Measurements from ENCODE around the gene JMY. TPM values are rescaled to one million over a fixed set of nuclear protein-coding genes. Genes with fewer than 3 reads are reported as not detected.

JMY gene
- total RNA-seq, 1 experiment from 2014 or later = 12.5 TPM

DNA sequence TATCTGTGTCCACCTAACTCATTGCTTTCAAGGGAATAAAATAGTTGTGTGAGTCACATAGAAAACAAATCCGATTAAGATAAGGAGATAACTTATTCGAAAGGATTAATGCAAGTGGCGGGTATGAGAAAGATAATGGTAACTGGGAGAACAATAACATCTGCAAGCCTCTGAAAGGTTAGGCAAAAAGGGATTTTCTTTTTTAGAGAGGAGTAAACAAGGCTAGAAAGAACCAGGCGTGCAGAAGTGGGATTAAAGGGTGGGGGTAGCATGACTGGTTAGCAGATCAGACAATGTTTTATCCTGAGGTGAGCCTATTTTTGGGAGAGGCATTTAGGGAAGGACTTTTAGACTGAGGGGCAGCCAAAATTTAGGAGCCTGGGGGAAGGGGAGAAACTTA, 34.7 kb upstream of the JMY start:
- H3K27ac Mint-ChIP-seq (ENCODE audit: unreplicated experiment) = no peak overlapping the region

DNA sequence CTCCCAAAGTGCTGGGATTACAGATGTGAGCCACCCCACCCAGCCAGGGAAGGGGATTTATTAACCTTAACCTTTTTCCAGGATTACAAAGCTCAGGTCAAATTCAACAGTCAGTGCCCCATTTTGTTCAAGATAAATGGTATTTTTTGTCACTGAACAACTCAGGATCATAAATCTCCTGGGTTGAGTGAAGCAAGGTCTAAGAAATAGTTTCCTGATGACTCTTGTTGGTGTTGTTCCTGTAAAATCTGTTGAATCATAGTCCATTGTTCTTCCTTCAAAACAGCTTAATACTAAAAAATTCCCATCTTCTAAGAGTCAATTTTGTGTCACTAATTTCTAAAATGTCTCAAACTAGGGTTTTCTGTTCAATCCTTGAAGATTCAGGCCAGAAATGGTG, 33.9 kb upstream of the JMY start:
- CTCF ChIA-PET = interaction anchor here (1.1 kb wide), 1 partner anchor 14 kb away, joined by 3 read pairs; no protein-coding TSS in a partner anchor
- Mint-ChIP-seq H3K4me3 (ENCODE audit: low read depth, unreplicated experiment) (no peak overlapping the region), H3K27ac (ENCODE audit: unreplicated experiment) (no peak overlapping the region), H3K9me3 (ENCODE audit: low read depth, unreplicated experiment) (no peaks in the 10 kb centered on the region), H3K27me3 (ENCODE audit: unreplicated experiment) (no peaks in the 10 kb centered on the region), H3K36me3 (ENCODE audit: insufficient read depth, unreplicated experiment) (no peaks in the 10 kb centered on the region), H3K4me1 (ENCODE audit: low read depth, unreplicated experiment) (no peaks in the 10 kb centered on the region)
- intact Hi-C loops (cut with micrococcal nuclease; ENCODE audit: unreplicated experiment) = loop anchor here (5.0 kb wide), 1 partner anchor 180 kb away; no protein-coding TSS in a partner anchor
- TF ChIP-seq, protein P1, sequence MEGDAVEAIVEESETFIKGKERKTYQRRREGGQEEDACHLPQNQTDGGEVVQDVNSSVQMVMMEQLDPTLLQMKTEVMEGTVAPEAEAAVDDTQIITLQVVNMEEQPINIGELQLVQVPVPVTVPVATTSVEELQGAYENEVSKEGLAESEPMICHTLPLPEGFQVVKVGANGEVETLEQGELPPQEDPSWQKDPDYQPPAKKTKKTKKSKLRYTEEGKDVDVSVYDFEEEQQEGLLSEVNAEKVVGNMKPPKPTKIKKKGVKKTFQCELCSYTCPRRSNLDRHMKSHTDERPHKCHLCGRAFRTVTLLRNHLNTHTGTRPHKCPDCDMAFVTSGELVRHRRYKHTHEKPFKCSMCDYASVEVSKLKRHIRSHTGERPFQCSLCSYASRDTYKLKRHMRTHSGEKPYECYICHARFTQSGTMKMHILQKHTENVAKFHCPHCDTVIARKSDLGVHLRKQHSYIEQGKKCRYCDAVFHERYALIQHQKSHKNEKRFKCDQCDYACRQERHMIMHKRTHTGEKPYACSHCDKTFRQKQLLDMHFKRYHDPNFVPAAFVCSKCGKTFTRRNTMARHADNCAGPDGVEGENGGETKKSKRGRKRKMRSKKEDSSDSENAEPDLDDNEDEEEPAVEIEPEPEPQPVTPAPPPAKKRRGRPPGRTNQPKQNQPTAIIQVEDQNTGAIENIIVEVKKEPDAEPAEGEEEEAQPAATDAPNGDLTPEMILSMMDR (IDR thresholded peaks at IDR 0.05; ENCODE audit: unreplicated experiment) = no peak
- BruUV-seq (replicated peaks) = no TSS peak
- no peak for DNase-seq

More for the DNA sequence above, 34.7 kb upstream of the JMY start:
- TF ChIP-seq, protein P1 (IDR thresholded peaks at IDR 0.05; ENCODE audit: unreplicated experiment) = no peak
- no peaks in the 10 kb centered on the region for H3K27me3 Mint-ChIP-seq (ENCODE audit: unreplicated experiment)
- no peaks in the 10 kb centered on the region for H3K4me1 Mint-ChIP-seq (ENCODE audit: low read depth, unreplicated experiment)
- intact Hi-C loops (cut with micrococcal nuclease; ENCODE audit: unreplicated experiment) = loop anchor here (5.0 kb wide), 1 partner anchor 179 kb away; no protein-coding TSS in a partner anchor
- BruUV-seq (replicated peaks) = no TSS peak
- H3K9me3 Mint-ChIP-seq (ENCODE audit: low read depth, unreplicated experiment) = no peaks in the 10 kb centered on the region
- no peak overlapping the region for H3K4me3 Mint-ChIP-seq (ENCODE audit: low read depth, unreplicated experiment)
- CTCF ChIA-PET = no interaction called here
- DNase-seq = no peak
- H3K36me3 Mint-ChIP-seq (ENCODE audit: insufficient read depth, unreplicated experiment) = no peaks in the 10 kb centered on the region

DNA sequence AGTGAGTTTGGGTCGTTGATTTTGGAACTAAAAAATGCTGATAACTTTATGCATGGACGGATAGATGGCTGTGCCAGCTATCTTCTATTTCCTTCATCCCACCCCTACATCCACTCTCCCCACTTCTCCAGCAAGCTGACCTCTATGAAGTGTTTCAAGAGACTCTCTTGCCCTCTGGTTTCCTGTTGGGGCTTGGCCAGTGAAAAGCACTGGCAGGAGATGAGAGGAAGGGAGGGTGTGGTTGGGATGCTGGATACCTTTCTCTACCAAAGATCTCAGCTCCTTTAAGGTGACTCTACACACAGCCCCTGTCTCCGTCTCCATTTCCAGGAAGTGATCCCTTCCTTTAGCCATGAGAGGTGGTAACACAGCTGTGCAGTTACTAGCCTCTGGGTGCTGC, 30.0 kb upstream of the JMY start:
- TF ChIP-seq, protein P1 (IDR thresholded peaks at IDR 0.05; ENCODE audit: unreplicated experiment) = no peak

DNA sequence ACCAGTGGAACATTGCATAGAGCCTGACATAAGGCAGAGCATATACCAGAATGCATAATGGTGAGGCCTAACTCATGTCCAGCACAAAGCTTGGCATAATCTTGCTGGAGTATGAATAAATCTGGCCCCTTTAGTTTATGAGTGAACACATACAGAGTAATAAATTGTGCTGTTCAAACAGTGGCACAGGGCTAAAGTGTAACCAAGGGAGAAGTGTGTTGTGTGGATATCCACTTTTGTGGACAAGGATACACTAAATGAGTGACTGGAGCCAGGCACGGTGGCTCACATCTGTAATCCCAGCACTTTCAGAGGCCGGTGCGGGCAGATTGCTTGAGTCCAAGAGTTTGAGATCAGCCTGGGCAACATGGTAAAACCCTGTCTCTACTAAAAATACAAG, 29.4 kb upstream of the JMY start:
- H3K9me3 Mint-ChIP-seq (ENCODE audit: low read depth, unreplicated experiment) = no peaks in the 10 kb centered on the region
- H3K36me3 Mint-ChIP-seq (ENCODE audit: insufficient read depth, unreplicated experiment) = no peaks in the 10 kb centered on the region
- no peak overlapping the region for H3K4me3 Mint-ChIP-seq (ENCODE audit: low read depth, unreplicated experiment)
- intact Hi-C loops (cut with micrococcal nuclease; ENCODE audit: unreplicated experiment) = no loop called here
- TF ChIP-seq, protein P1 (IDR thresholded peaks at IDR 0.05; ENCODE audit: unreplicated experiment) = no peak
- H3K27ac Mint-ChIP-seq (ENCODE audit: unreplicated experiment) = no peak overlapping the region
- CTCF ChIA-PET = interaction anchor here (1.2 kb wide), 1 partner anchor 73 kb away, joined by 4 read pairs; no protein-coding TSS in a partner anchor
- no peak for DNase-seq
- no peaks in the 10 kb centered on the region for H3K27me3 Mint-ChIP-seq (ENCODE audit: unreplicated experiment)
- no peaks in the 10 kb centered on the region for H3K4me1 Mint-ChIP-seq (ENCODE audit: low read depth, unreplicated experiment)
- BruUV-seq (replicated peaks) = no TSS peak

More for the DNA sequence above, 30.0 kb upstream of the JMY start:
- Mint-ChIP-seq H3K36me3 (ENCODE audit: insufficient read depth, unreplicated experiment) (no peaks in the 10 kb centered on the region), H3K27ac (ENCODE audit: unreplicated experiment) (no peak overlapping the region), H3K4me3 (ENCODE audit: low read depth, unreplicated experiment) (no peak overlapping the region), H3K9me3 (ENCODE audit: low read depth, unreplicated experiment) (no peaks in the 10 kb centered on the region), H3K27me3 (ENCODE audit: unreplicated experiment) (no peaks in the 10 kb centered on the region), H3K4me1 (ENCODE audit: low read depth, unreplicated experiment) (no peaks in the 10 kb centered on the region)
- intact Hi-C loops (cut with micrococcal nuclease; ENCODE audit: unreplicated experiment) = no loop called here
- no peak for DNase-seq
- CTCF ChIA-PET = interaction anchor here (1.2 kb wide), 1 partner anchor 73 kb away, joined by 4 read pairs; no protein-coding TSS in a partner anchor
- no TSS peak for BruUV-seq (replicated peaks)

All from Calu3 (cell line).